GM23248 (cell line): ENCODE measurements around the gene PRKCE. TPM values are rescaled to one million over a fixed set of nuclear protein-coding genes. Genes with fewer than 3 reads are reported as not detected.

ENCODE experiments used
- DNase-seq: peaks from one replicate; pipeline ENCODE4 v3.0.0-alpha.2; 2015
- H2AFZ ChIP-seq: fragments of 200-600 bp; sonication (generic); 2 replicates; pipeline ENCODE4 v1.6.1; 2016; ENCODE audit warnings: antibody characterized with exemption
- H3F3A ChIP-seq: fragments of 200-600 bp; sonication (generic); 2 replicates; pipeline ENCODE4 v1.6.1; 2016; ENCODE audit warnings: mild to moderate bottlenecking, antibody characterized with exemption, mixed run types; ENCODE audit not compliant: insufficient read depth
- H3K27ac ChIP-seq: fragments of 200-600 bp; sonication (generic); 2 replicates; pipeline ENCODE4 v1.5.1; 2016; ENCODE audit warnings: mild to moderate bottlenecking
- H3K27me3 ChIP-seq: fragments of 200-600 bp; sonication (generic); replicated peaks from 2 replicates; pipeline ENCODE4 v1.6.1; 2016; ENCODE audit warnings: mild to moderate bottlenecking; ENCODE audit not compliant: insufficient read depth
- H3K36me3 ChIP-seq: fragments of 200-600 bp; sonication (generic); 2 replicates; pipeline ENCODE4 v1.6.1; 2016; ENCODE audit warnings: low read depth, mild to moderate bottlenecking
- H3K4me1 ChIP-seq: fragments of 200-600 bp; sonication (generic); 2 replicates; pipeline ENCODE4 v1.6.1; 2016; ENCODE audit warnings: mild to moderate bottlenecking; ENCODE audit not compliant: insufficient read depth
- H3K4me2 ChIP-seq: fragments of 200-600 bp; sonication (generic); one replicate; pipeline ENCODE4 v1.6.1; 2016; ENCODE audit warnings: mild to moderate bottlenecking; ENCODE audit not compliant: unreplicated experiment
- H3K4me3 ChIP-seq: fragments of 200-600 bp; sonication (generic); 2 replicates; pipeline ENCODE4 v1.5.1; 2016; ENCODE audit warnings: mild to moderate bottlenecking
- H3K79me2 ChIP-seq: fragments of 200-600 bp; sonication (generic); 2 replicates; pipeline ENCODE4 v1.6.1; 2016; ENCODE audit warnings: mild to moderate bottlenecking; ENCODE audit not compliant: insufficient read depth
- H3K9ac ChIP-seq: fragments of 200-600 bp; sonication (generic); 2 replicates; pipeline ENCODE4 v1.6.1; 2016; ENCODE audit warnings: mild to moderate bottlenecking
- H3K9me2 ChIP-seq: fragments of 200-600 bp; sonication (generic); 2 replicates; pipeline ENCODE4 v1.6.1; 2016; ENCODE audit warnings: mixed run types, mild to moderate bottlenecking, moderate library complexity; ENCODE audit not compliant: insufficient read depth
- H3K9me3 ChIP-seq: fragments of 200-600 bp; sonication (generic); one replicate; pipeline ENCODE4 v1.6.1; 2017; ENCODE audit warnings: low read depth
- H4K20me1 ChIP-seq: fragments of 200-600 bp; sonication (generic); 2 replicates; pipeline ENCODE4 v1.6.0; 2016; ENCODE audit not compliant: insufficient read depth
- EZH2 ChIP-seq: fragments of 200-600 bp; sonication (generic); IDR thresholded peaks from 2 replicates; pipeline ENCODE4 v1.6.1; 2018; ENCODE audit warnings: antibody characterized with exemption, mild to moderate bottlenecking; ENCODE audit not compliant: insufficient read depth, poor library complexity, severe bottlenecking
- EZH2phosphoT487 ChIP-seq: fragments of 200-600 bp; sonication (generic); IDR thresholded peaks from 2 replicates; pipeline ENCODE4 v1.6.1; 2018; ENCODE audit warnings: antibody characterized with exemption, moderate library complexity, mild to moderate bottlenecking, low read depth; ENCODE audit not compliant: insufficient read depth
- WGBS, 2 experiments: methylation state at CpG; one replicate each; pipeline ENCODE4 v1.1.6; 2015 to 2017; ENCODE audit warnings: low lambda C conversion rate in 2 of 2, low coverage in 1 of 2; ENCODE audit errors: missing lambda C conversion rate in 2 of 2; 5-methylcytosine and 5-hydroxymethylcytosine counted together
- in situ Hi-C: fragments of 300-500 bp; cut with MboI; formaldehyde crosslinking; loops from 2 replicates; pipeline ENCODE4 v1.15.0; 2020
- polyA plus RNA-seq: library from polyadenylated mRNA; unstranded; fragments of >200 nt; fragmentation: Nextera tagmentation; extraction: Ambion mirVana; gene quantifications from 2 replicates; pipeline ENCODE4 v1.2.1, GENCODE V29; 2016
- total RNA-seq: library from RNA; depleted of rRNA; stranded (reverse); fragments of >200 nt; shearing (Covaris generic); gene quantifications from 2 replicates; pipeline ENCODE4 v1.2.3, GENCODE V29; 2014

PRKCE gene
- total and polyA plus RNA-seq, 2 experiments from 2014 or later, result 5.9 to 7.0 TPM

GRCh38 chr2:45839508-45840251 is 188.2 kb downstream of the PRKCE start:
- peaks cover 17% of the 10 kb centered on the region for H3K4me1 ChIP-seq
- H3K27me3 ChIP-seq, result no peaks in the 10 kb centered on the region
- no peaks in the 10 kb centered on the region for H3K36me3 ChIP-seq
- peak; percentile 63 for DNase-seq
- no peaks in the 10 kb centered on the region for H4K20me1 ChIP-seq
- peak overlapping the region; percentile 20; the same call in 1 of the 2 replicates for H3K9ac ChIP-seq
- peak overlapping the region; percentile 75 for H3K4me2 ChIP-seq
- peak overlapping the region; percentile 30 for H3K27ac ChIP-seq
- no peaks in the 10 kb centered on the region for H3K9me3 ChIP-seq
- peaks cover 45% of the 10 kb centered on the region; the same call in 1 of the 2 replicates for H3K79me2 ChIP-seq
- H3K4me3 ChIP-seq, result peak overlapping the region; percentile 36; the same call in 1 of the 2 replicates
- no peak for TF ChIP-seq EZH2phosphoT487
- no peak for TF ChIP-seq EZH2
- 20 to 22% methylated on average over 14 of the region's 14 CpGs for WGBS, 2 experiments
- H3F3A ChIP-seq, result peaks cover 3% of the 10 kb centered on the region; the same call in 1 of the 2 replicates
- no peaks in the 10 kb centered on the region for H3K9me2 ChIP-seq
- in situ Hi-C loops, result no loop called here
- H2AFZ ChIP-seq, result no peak overlapping the region

GRCh38 chr2:45840481-45840880 is 189.0 kb downstream of the PRKCE start:
- H3K9me2 ChIP-seq, result no peaks in the 10 kb centered on the region
- H2AFZ ChIP-seq, result no peak overlapping the region
- in situ Hi-C loops, result no loop called here
- no peak overlapping the region for H3K9ac ChIP-seq
- peaks cover 17% of the 10 kb centered on the region for H3K4me1 ChIP-seq
- no peak for TF ChIP-seq EZH2phosphoT487
- TF ChIP-seq EZH2, result no peak
- peaks cover 3% of the 10 kb centered on the region; the same call in 1 of the 2 replicates for H3F3A ChIP-seq
- no peaks in the 10 kb centered on the region for H4K20me1 ChIP-seq
- no peaks in the 10 kb centered on the region for H3K36me3 ChIP-seq
- no peak overlapping the region for H3K4me2 ChIP-seq
- no peaks in the 10 kb centered on the region for H3K9me3 ChIP-seq
- 87 to 89% methylated on average over 9 of the region's 9 CpGs for WGBS, 2 experiments
- no peaks in the 10 kb centered on the region for H3K27me3 ChIP-seq
- H3K4me3 ChIP-seq, result no peak overlapping the region; the same call in 1 of the 2 replicates
- peaks cover 39% of the 10 kb centered on the region; the same call in 1 of the 2 replicates for H3K79me2 ChIP-seq
- DNase-seq, result no peak
- no peak overlapping the region; the same call in 1 of the 2 replicates for H3K27ac ChIP-seq

- no peaks in the 10 kb centered on the region for H3K27me3 ChIP-seq
- no peaks in the 10 kb centered on the region for H3K9me2 ChIP-seq
- H3K36me3 ChIP-seq, result no peaks in the 10 kb centered on the region
- peaks cover 3% of the 10 kb centered on the region; the same call in 1 of the 2 replicates for H3F3A ChIP-seq
- no peak for DNase-seq
- H2AFZ ChIP-seq, result no peak overlapping the region
- no peaks in the 10 kb centered on the region for H4K20me1 ChIP-seq
- TF ChIP-seq EZH2phosphoT487 (no peak), EZH2 (no peak)
- 95 to 98% methylated on average over 4 of the region's 4 CpGs for WGBS, 2 experiments
- H3K9ac ChIP-seq, result no peak overlapping the region
- H3K4me2 ChIP-seq, result no peak overlapping the region
- H3K4me1 ChIP-seq, result peaks cover 17% of the 10 kb centered on the region
- H3K79me2 ChIP-seq, result peaks cover 29% of the 10 kb centered on the region; the same call in 1 of the 2 replicates
- H3K4me3 ChIP-seq, result no peak overlapping the region
- H3K27ac ChIP-seq, result no peak overlapping the region
- no peaks in the 10 kb centered on the region for H3K9me3 ChIP-seq
- in situ Hi-C loops, result no loop called here
These were observed 190.4 kb downstream of the PRKCE start for GRCh38 chr2:45841752-45842407.

GRCh38 chr2:45843136-45843535 is 191.7 kb downstream of the PRKCE start:
- Histone ChIP-seq H3K4me2 (no peak overlapping the region), H3F3A (peaks cover 3% of the 10 kb centered on the region; the same call in 1 of the 2 replicates), H3K9ac (no peak overlapping the region), H4K20me1 (no peaks in the 10 kb centered on the region), H3K9me2 (no peaks in the 10 kb centered on the region), H3K4me1 (peaks cover 17% of the 10 kb centered on the region), H2AFZ (no peak overlapping the region), H3K9me3 (no peaks in the 10 kb centered on the region), H3K79me2 (peaks cover 17% of the 10 kb centered on the region; the same call in 1 of the 2 replicates), H3K36me3 (no peaks in the 10 kb centered on the region), H3K27ac (no peak overlapping the region), H3K4me3 (no peak overlapping the region), H3K27me3 (no peaks in the 10 kb centered on the region)
- WGBS, 2 experiments, result 81 to 87% methylated on average over 8 of the region's 8 CpGs
- TF ChIP-seq EZH2phosphoT487, result no peak
- no peak for TF ChIP-seq EZH2
- in situ Hi-C loops, result no loop called here
- no peak for DNase-seq
